Renal cortical epithelial cell (primary cell): Measurements from ENCODE around the gene PRDM13. TPM values are rescaled to one million over a fixed set of nuclear protein-coding genes. Genes with fewer than 3 reads are reported as not detected.
"Not testable (repeated sequence)": the region's sequence is repeated elsewhere in the genome, so short reads cannot be mapped to it uniquely, and the experiment has no call there.

Experiments
- DNase-seq: peaks from one replicate; pipeline ENCODE4 v3.0.0-alpha.2; 2011; ENCODE audit warnings: low read depth
- total RNA-seq: library from RNA; depleted of rRNA; stranded (reverse); fragments of >200 nt; gene quantifications from 2 replicates; pipeline ENCODE4 v1.2.3, GENCODE V29; 2014

Gene PRDM13
- total RNA-seq: not detected in 2 replicates

DNA sequence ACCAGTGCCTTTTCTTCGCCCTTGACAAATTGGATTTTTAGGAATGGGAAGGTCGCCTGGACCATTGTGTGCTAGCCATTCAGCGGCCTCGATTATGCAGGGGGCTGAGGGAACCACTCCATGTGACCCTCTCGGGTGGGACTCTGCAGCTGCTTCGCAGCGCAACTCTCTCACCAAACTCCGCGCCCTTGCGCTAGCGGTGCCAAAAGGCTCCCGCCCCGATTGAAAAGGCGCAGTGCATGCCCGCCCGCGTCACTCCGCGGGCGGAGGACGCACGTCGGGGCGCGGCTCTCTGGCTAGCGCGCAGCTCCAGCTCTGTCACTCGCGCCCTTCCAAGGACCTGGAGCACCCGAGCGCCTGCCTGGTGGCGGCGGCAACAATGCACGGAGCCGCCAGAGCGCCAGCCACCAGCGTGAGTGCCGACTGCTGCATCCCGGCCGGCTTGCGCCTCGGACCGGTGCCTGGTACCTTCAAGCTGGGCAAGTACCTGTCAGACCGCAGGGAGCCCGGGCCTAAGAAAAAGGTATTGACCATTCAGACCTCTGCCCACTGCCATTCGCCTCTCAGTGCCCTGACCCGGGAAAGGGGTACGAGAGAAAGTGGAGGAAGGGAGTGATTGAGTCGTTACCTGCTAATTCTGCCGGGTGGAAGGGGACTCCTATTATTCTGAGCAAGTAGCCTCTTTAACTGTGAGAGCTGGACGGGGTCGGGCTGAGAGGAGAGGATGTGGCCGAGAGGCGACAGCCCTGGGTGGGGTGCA, at the start of gene PRDM13:
Gene PRDM13, plus strand, starts transcription at position 178 of the 760 bp plus-strand sequence. Its CDS starts 202 bp downstream, at position 380.
- no peak for DNase-seq

DNA sequence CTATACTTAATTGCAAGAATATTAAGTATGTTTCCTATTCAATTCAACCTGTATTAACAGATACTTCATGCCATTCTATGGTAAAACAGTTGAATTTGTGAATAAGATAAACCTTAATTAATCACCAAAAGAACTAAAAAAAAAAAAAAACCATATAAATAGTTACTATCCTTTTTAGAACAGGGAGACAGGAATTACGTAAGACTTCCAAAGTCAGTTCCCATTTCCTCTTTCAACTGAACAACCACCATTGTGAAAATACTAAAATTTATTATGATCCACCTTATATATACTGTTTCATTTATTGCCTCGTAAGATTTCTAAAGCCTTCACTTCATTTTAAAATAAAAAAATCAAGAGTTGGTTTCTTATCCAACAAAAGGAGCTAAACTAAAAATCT, 47.6 kb upstream of the PRDM13 start:
- no peak for DNase-seq

DNA sequence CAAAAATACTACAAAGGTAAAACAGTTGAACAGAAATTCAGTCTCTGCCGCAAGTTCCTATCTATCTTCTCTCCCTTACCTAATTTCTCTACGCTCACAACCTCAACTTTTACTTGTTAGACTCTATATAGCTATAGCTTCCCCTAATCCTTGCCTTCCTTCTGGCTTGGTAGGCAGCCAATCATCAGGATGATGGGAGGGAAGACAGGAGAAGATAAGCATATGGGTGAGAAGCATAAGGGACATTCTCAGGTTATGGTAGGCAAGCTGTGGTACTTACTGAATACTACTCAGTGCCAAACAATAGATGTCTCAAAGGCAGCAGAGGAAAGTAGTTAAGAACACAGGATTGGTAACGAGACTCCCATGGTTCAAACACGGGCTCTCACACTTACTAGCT, 46.0 kb upstream of the PRDM13 start:
- no peak for DNase-seq

DNA sequence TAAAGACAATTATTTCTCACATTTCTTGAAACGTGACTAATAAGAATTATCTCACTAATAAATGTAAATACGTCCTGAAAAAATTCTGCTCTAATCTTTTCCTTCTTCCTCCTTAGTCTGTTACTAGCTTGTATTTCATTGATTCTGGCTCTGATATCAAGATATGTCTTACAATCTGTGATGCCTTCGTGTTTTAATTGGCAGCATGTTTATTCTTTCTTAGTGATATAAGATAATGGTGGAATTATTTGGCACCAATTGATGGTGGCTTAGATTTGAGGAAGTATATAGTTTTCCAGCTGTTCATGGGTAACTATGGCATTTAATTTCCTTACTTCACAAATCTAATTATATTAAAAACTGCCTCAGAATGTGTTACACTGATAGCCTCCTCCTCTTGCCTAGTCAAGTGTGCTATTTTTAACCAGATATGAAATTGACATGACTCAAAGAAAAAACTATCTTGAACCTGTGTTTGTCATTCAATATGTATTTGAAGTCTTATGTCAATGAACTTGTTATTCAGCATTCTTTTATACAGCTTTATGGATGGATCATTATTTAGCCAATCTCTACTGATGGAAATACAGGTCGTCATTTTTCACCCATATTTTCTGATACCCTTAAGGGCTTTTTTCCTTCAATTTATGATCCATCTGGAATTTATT, 43.4 kb upstream of the PRDM13 start:
- no peak for DNase-seq

DNA sequence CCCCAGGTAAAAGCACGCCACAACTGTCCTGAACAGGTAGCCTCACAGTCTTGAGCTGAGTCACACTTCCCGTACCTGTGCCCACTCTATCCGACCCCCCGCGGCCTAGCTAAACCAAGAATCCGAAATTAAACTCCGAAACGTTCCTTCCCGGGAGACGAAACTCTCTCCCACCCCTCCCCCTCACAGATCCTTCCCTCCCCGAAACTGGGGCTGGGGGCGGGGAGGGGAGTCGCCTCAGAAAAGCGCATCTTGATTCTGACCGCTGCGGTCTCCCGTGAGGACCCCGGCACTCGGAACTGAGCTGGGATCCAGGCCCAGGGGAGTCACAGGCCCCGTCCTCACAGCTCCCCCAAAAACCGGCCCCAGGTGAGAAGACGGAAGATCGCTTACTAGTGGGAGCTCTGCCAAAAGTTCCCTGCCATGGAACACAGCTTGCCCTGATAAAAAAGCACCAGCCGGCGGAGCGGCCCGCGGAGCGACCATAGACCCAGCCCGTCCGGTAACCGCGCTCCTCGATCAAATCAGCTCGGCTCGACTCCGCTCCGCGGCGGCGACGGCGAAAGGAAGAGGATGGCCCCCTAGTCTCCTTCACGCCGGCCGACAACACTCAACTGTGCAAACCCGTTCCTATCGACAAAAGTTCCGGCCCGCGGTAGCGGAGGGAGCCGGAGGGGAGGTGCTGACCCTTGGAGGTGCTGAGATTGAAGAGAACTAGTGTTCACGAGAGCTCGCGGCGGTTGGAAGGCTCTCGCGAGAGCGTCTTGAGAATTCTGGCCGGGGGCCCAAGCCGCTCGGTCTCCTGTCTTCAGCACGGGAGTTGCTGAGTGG, 38.3 kb upstream of the PRDM13 start, which contains the start of gene CCNC:
Gene CCNC, minus strand, starts transcription at position 558 of the 831 bp plus-strand sequence. Its CDS starts 133 bp downstream, at position 425.
- peak; percentile 90 for DNase-seq

- no peak for DNase-seq
These were observed 32.5 kb upstream of the PRDM13 start for GRCh38 chr6:99573980-99574617.

GRCh38 chr6:99575544-99576227, 30.9 kb upstream of the PRDM13 start:
- no peak for DNase-seq

GRCh38 chr6:99579781-99580180, 26.9 kb upstream of the PRDM13 start:
- DNase-seq: no peak

- no peak for DNase-seq
These were observed 18.8 kb upstream of the PRDM13 start for GRCh38 chr6:99587792-99588191.

- peak; percentile 46 for DNase-seq
These were observed 17.9 kb upstream of the PRDM13 start for GRCh38 chr6:99588618-99589289.

- DNase-seq: no peak
These were observed 17.4 kb upstream of the PRDM13 start for GRCh38 chr6:99589290-99589672.

- no peak for DNase-seq
These were observed 16.6 kb upstream of the PRDM13 start for GRCh38 chr6:99589907-99590493.

GRCh38 chr6:99590728-99591672, 15.6 kb upstream of the PRDM13 start:
- DNase-seq: no peak

DNA sequence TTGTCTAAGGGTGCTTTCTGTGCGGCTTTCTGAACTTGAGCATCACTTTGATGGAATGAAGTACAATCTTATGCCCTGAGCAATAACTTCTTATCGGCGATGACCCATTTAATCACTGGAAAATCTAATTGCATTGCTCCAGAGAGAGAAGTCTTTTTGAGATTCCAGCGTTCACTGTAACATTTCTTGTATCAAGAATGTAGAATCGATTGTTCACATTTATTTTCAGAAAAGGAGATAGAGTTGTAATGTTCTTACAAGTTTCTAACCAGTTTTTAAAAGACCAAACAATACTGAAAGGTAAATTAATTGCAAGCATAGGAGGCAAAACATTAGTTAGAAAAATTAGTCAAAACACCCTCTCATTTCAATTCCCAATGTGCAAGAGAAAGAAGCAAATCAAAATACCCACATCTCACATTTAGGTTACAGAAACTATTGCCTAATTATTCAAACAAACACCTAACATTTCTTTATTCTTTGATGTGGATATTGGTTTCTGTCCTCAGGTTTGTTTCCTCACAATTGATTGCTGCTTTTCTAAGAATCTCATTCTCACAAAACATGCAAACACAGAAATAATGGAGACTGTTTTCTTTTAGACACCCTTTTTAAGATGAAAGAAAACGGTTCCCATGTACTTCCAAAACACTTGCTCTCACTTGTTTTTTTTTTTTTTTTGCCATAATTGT, 14.8 kb upstream of the PRDM13 start:
- no peak for DNase-seq

DNA sequence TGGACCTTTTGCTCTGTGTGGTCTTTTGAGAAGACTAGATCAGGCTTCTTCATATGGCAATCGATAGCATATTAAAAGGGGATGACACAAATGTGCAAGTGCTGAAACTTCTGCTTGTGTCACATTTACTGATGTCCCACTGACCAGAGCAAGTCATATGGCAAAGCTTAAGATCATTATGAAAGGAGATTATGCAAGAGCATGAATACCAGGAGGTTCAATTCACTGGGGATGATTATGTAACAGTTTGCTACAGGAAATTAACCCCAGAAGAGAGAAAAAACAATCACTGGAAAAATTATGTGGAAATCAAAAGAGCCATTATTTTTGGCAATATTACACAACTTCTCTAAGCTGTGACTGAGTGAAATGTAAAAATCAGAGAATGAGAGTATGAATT, 13.7 kb upstream of the PRDM13 start:
- peak; percentile 51 for DNase-seq

DNA sequence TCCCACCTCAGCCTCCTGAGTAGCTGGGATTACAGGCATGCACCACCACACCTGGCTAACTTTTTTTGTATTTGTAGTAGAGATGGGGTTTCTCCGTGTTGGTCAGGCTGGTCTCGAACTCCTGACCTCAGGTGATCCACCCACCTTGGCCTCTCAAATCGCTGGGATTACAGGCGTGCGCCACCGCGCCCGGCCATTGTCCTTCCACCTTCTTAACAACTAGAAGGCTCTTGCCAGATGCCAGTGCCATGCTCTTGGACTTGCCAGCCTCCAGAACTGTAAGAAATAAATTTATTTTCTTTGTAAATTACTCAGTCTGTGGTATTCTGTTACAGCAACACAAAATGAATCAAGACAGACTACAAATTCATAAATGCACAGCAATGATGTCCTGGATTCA, 11.9 kb upstream of the PRDM13 start:
- not testable (repeated sequence) for DNase-seq

GRCh38 chr6:99602520-99603420, 3.9 kb upstream of the PRDM13 start:
- DNase-seq: no peak
